ENCODE results near the gene RTN4R.

DNA sequence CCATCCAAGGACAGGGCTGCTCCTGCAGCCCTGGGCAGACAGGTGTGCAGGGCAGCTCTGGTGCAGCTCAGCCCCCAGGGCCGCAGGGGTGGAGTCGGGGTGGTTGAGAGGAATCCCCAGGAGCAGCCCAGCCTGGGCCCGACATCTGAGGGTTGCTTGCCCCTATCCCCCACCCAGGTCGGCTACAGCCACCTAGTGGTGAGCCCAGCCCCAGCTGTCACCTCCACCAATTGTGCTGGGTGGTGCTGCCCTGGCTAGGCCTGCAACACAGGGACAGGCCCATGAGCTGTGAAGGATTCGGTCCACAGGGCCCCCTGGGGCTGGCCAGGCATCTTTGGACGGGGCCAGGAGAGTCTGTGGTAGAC is 29.6 kb downstream of the RTN4R start:
- TF ChIP-seq POLR2A (IDR thresholded peaks at IDR 0.05) = no peak
- no peak for TF ChIP-seq EP300 (IDR thresholded peaks at IDR 0.05)
- TF ChIP-seq POLR2AphosphoS5 (IDR thresholded peaks at IDR 0.05) = no peak
